Measurements from ENCODE around the gene EHD2.

Gene EHD2

DNA sequence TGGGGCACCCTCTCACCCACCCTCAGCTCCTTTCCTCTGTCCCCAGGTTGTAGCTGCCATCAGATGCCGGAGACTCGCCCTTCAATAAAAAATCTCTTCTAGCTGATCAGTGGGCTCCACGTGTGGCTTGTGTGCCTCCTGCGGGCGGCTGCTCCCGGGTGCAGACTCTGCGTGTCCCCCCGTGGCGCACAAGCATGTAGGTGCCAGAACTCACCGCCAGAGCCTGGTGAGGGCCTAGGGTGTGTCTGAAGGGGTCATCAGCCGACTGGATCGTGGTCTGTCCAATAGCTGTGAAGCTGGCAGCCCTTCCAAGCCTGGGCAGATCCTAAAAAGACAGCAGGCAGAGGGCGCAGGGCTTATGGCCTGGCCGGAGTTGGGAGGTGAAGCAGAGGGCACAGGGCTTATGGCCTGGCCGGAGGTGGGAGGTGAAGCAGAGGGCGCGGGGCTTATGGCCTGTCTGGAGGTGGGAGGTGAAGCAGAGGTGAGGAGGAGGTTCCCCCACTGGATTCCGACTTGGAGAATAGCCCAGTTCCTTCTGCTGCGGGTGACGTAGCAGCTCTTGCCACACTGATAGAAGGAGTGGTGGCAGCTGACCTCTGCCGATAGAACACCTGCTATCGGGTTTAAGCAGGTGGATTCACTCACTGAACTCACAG, 43.9 kb downstream of the EHD2 start:
- Histone ChIP-seq H4K20me1 (ENCODE audit: low read depth, low read length) (no peaks in the 10 kb centered on the region), H3K36me3 (ENCODE audit: low read length) (0 out of 2 replicates have a peak, but pooled peaks cover 3% of the 10 kb centered on the region)

DNA sequence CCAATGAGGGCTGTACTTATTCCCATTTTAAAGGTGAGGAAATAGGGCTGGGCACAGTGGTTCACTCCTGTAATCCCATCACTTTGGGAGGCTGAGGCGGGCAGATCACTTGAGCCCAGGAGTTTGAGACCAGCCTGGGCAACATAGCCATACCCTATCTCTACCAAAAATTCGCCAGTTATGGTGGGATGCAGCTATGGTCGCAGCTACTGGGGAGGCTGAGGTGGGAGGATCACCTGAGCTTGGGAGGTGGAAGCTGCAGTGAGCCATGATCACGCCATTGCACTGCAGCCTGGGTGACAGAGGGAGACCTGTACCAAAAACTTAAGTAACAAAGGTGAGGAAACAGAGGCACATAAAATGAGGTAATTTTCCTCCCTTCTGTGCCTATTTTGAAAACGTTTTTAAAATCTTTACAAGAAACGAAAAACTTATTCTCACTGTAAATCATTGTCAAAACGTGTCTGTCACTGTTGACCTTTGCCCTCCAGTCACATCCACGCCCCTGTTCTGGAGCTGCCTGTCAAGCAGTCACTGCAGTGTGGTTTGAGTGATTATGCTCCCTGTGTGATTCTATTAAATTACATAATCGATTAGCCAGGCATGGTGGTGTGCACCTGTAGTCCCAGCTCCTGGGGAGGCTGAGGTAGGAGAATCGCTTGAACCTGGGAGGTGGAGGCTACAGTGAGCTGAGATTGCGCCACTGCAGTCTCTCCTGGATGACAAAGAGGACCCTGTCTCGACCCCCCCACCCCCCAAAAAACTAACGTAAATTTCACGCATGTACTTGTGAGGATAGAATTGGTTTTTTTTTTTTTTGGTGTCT, 44.6 kb downstream of the EHD2 start:
- Histone ChIP-seq H3K27ac (ENCODE audit: low read depth, low read length) (no peak overlapping the region), H3K4me3 (ENCODE audit: insufficient read depth, low read length, poor library complexity, severe bottlenecking) (no peak overlapping the region), H4K20me1 (ENCODE audit: low read depth, low read length) (no peaks in the 10 kb centered on the region), H3K9me3 (ENCODE audit: insufficient read depth, low read length) (no peaks in the 10 kb centered on the region), H3K4me2 (ENCODE audit: low read depth, low read length, poor library complexity, severe bottlenecking) (no peak overlapping the region), H3K27me3 (ENCODE audit: low read length) (no peaks in the 10 kb centered on the region), H3K9me2 (replicated peaks; ENCODE audit: insufficient read depth, low read length) (no peaks in the 10 kb centered on the region), H2AFZ (ENCODE audit: low read depth, low read length, severe bottlenecking) (no peak overlapping the region), H3K36me3 (ENCODE audit: low read length) (0 out of 2 replicates have a peak, but pooled peaks cover 3% of the 10 kb centered on the region), H3F3A (ENCODE audit: insufficient read depth) (no peaks in the 10 kb centered on the region), H3K79me2 (ENCODE audit: insufficient read depth, low read length) (no peaks in the 10 kb centered on the region), H3K9ac (ENCODE audit: low read length) (no peak overlapping the region)
- TF ChIP-seq EZH2phosphoT487 (conservative IDR thresholded peaks at IDR 0.05; ENCODE audit: low read length) = no peak
- TF ChIP-seq, protein P1, sequence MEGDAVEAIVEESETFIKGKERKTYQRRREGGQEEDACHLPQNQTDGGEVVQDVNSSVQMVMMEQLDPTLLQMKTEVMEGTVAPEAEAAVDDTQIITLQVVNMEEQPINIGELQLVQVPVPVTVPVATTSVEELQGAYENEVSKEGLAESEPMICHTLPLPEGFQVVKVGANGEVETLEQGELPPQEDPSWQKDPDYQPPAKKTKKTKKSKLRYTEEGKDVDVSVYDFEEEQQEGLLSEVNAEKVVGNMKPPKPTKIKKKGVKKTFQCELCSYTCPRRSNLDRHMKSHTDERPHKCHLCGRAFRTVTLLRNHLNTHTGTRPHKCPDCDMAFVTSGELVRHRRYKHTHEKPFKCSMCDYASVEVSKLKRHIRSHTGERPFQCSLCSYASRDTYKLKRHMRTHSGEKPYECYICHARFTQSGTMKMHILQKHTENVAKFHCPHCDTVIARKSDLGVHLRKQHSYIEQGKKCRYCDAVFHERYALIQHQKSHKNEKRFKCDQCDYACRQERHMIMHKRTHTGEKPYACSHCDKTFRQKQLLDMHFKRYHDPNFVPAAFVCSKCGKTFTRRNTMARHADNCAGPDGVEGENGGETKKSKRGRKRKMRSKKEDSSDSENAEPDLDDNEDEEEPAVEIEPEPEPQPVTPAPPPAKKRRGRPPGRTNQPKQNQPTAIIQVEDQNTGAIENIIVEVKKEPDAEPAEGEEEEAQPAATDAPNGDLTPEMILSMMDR (IDR thresholded peaks at IDR 0.05; ENCODE audit: insufficient read depth, low read length, poor library complexity, severe bottlenecking) = no peak

More for the DNA sequence above, 43.9 kb downstream of the EHD2 start:
- Histone ChIP-seq H3K4me3 (ENCODE audit: insufficient read depth, low read length, poor library complexity, severe bottlenecking) (no peak overlapping the region), H3K79me2 (ENCODE audit: insufficient read depth, low read length) (no peaks in the 10 kb centered on the region), H3F3A (ENCODE audit: insufficient read depth) (no peaks in the 10 kb centered on the region), H3K27me3 (ENCODE audit: low read length) (no peaks in the 10 kb centered on the region), H3K9me3 (ENCODE audit: insufficient read depth, low read length) (no peaks in the 10 kb centered on the region), H3K27ac (ENCODE audit: low read depth, low read length) (no peak overlapping the region), H2AFZ (ENCODE audit: low read depth, low read length, severe bottlenecking) (no peak overlapping the region), H3K9me2 (replicated peaks; ENCODE audit: insufficient read depth, low read length) (no peaks in the 10 kb centered on the region), H3K9ac (ENCODE audit: low read length) (no peak overlapping the region), H3K4me2 (ENCODE audit: low read depth, low read length, poor library complexity, severe bottlenecking) (no peak overlapping the region)
- TF ChIP-seq, protein P1 (IDR thresholded peaks at IDR 0.05; ENCODE audit: insufficient read depth, low read length, poor library complexity, severe bottlenecking) = no peak
- TF ChIP-seq EZH2phosphoT487 (conservative IDR thresholded peaks at IDR 0.05; ENCODE audit: low read length) = no peak

DNA sequence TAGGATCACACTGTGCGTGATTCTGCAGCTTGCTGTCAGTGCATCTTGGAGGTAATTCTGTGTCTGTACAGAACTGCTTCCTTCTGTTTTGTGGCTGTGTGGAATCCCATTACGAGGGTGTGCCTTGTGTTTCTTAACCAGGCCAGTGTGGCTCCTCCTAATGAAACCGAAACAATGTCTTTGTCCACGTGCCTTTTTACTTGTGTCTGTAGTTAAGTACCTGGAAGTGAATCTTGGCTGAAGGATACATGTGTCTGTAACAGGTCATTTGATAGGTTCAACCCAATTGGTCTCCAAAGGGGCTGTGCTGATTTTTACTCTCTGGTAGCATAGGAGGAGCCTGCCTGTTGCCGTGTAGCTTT, 45.2 kb downstream of the EHD2 start:
- Histone ChIP-seq H3K36me3 (ENCODE audit: low read length) (0 out of 2 replicates have a peak, but pooled peaks cover 3% of the 10 kb centered on the region), H3K9me2 (replicated peaks; ENCODE audit: insufficient read depth, low read length) (no peaks in the 10 kb centered on the region), H3K27me3 (ENCODE audit: low read length) (no peaks in the 10 kb centered on the region), H2AFZ (ENCODE audit: low read depth, low read length, severe bottlenecking) (no peak overlapping the region), H3K4me2 (ENCODE audit: low read depth, low read length, poor library complexity, severe bottlenecking) (no peak overlapping the region), H3F3A (ENCODE audit: insufficient read depth) (no peaks in the 10 kb centered on the region), H3K4me3 (ENCODE audit: insufficient read depth, low read length, poor library complexity, severe bottlenecking) (no peak overlapping the region), H3K9ac (ENCODE audit: low read length) (no peak overlapping the region), H3K79me2 (ENCODE audit: insufficient read depth, low read length) (no peaks in the 10 kb centered on the region), H3K27ac (ENCODE audit: low read depth, low read length) (no peak overlapping the region), H4K20me1 (ENCODE audit: low read depth, low read length) (no peaks in the 10 kb centered on the region), H3K9me3 (ENCODE audit: insufficient read depth, low read length) (no peaks in the 10 kb centered on the region)
- TF ChIP-seq EZH2phosphoT487 (conservative IDR thresholded peaks at IDR 0.05; ENCODE audit: low read length) = no peak
- TF ChIP-seq, protein P1 (IDR thresholded peaks at IDR 0.05; ENCODE audit: insufficient read depth, low read length, poor library complexity, severe bottlenecking) = no peak

Measured in SU-DHL-6 (cell line).